HG03457 (cell line): ENCODE measurements around the gene LGALS4.
"Not testable (repeated sequence)": the region's sequence is repeated elsewhere in the genome, so short reads cannot be mapped to it uniquely, and the experiment has no call there.

Source experiments
- ATAC-seq: cut with Tn5 transposase; IDR thresholded peaks from one replicate; pipeline ENCODE4 v1.9.1; 2021; ENCODE audit warnings: moderate number of reproducible peaks; ENCODE audit not compliant: unreplicated experiment

LGALS4 gene, protein sequence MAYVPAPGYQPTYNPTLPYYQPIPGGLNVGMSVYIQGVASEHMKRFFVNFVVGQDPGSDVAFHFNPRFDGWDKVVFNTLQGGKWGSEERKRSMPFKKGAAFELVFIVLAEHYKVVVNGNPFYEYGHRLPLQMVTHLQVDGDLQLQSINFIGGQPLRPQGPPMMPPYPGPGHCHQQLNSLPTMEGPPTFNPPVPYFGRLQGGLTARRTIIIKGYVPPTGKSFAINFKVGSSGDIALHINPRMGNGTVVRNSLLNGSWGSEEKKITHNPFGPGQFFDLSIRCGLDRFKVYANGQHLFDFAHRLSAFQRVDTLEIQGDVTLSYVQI

DNA sequence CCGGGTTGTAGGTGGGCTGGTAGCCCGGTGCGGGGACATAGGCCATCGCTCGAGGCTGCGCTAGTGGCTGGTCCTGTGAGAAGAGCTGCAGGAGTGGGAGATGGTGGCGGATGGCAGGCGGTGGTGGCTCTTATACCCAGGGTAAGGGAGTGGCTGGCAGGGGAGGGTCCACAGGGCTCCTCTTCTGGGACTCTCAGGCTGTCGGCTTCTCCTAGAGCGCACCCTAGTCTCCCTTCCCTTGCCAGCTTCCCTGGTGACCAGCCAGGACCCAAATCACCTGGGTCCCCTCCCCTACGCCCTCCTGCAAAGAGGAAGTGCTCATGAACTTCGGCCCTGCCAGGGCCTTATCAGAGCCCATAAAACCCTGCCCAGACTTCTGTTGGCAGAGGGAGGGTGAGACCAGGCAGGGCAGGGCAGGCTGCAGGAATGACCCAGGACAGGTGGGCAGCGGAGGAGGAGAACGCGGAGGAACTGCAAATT, at the start of gene LGALS4:
TSS of gene LGALS4 (minus strand) at position 105 of the 480 bp plus-strand sequence. CDS start at position 46, 59 bp downstream.
- ATAC-seq, result no peak

DNA sequence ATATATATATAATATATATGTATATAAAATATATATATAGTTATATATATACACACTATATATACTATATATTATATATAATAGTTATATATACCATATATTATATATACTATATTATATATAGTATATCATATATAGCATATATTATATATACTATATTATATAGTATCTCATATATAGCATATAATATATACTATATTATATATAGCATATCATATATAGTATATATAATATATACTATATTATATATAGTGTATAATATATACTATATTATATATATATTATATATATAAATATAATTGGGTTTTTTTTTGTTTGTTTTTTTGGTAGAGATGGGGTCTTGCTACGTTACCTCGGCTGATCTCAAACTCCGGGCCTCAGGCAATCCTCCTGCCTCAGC, 48.6 kb upstream of the LGALS4 start:
- no peak for ATAC-seq

DNA sequence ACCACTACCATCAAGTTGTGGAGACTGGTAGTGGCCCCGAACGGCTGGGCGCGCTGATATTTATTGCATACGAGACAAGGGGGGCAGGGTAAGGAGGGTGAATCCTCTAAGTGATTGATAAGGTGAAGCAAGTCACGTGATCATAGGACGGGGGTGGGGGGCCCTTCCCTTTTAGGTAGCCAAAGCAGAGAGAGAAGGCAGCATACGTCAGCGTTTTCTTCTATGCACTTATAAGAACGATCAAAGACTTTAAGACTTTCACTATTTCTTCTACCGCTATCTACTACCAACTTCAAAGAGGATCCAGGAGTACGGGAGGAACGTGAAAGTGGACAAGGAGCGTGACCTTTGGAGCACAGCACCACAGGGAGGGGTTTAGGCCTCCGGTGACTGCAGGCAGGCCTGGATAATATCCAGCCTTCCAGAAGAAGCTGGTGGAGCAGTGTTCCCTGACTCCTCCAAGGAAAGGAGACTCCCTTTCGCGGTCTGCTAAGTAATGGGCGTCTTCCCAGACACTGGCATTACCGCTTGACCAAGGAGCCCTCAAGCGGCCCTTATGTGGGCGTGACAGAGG, 47.0 kb upstream of the LGALS4 start:
- not testable (repeated sequence) for ATAC-seq

DNA sequence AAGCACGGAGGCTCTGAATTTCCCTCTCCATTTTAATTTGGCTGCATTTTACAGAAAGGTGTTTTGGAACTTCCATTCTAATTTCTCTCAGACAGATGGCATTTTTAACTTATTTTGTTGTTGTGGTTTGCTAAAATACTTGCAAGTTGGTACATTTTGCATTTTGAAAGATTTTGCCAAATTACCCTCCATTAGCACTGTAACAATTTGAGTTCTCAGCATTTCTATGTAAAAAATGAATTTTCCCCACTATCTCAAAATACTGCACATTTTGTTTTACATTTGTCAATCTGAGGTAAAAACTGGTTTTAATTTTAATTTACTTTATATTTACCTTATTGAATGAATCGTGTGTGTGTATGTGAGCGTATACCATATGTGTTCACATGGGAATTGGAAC, 44.1 kb upstream of the LGALS4 start:
- ATAC-seq, result no peak

DNA sequence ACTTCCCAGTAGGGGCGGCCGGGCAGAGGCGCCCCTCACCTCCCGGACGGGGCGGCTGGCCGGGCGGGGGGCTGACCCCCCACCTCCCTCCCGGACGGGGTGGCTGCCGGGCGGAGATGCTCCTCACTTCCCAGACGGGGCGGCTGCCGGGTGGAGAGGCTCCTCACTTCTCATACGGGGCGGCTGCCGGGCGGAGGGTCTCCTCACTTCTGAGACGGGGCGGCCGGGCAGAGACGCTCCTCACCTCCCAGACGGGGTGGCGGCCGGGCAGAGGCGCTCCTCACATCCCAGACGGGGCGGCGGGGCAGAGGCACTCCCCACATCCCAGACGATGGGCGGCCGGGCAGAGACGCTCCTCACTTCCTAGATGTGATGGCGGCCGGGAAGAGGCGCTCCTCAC, 43.0 kb upstream of the LGALS4 start:
- ATAC-seq, result not testable (repeated sequence)

DNA sequence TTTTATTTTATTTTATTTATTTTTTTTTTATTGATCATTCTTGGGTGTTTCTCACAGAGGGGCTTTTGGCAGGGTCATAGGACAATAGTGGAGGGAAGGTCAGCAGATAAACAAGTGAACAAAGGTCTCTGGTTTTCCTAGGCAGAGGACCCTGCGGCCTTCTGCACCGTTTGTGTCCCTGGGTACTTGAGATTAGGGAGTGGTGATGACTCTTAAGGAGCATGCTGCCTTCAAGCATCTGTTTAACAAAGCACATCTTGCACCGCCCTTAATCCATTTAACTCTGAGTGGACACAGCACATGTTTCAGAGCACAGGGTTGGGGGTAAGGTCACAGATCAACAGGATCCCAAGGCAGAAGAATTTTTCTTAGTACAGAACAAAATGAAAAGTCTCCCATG, 42.2 kb upstream of the LGALS4 start:
- not testable (repeated sequence) for ATAC-seq

DNA sequence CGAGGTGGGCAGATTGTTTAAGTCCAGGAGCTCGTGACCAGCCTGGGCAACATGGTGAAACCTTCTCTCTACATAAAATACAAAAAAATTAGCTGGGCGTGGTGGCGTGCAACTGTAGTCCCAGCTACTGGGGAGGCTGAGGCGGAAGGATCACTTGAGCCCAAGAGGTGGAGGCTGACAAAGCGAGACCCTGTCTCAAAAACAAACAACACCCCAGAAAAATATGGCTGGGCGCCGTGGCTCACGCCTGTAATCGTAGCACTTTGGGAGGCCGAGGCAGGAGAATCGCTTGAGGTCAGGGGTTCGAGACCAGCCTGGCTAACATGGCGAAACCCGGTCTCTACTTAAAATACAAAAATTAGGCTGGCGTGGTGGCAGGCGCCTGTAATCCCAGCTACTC, 40.5 kb upstream of the LGALS4 start:
- no peak for ATAC-seq

DNA sequence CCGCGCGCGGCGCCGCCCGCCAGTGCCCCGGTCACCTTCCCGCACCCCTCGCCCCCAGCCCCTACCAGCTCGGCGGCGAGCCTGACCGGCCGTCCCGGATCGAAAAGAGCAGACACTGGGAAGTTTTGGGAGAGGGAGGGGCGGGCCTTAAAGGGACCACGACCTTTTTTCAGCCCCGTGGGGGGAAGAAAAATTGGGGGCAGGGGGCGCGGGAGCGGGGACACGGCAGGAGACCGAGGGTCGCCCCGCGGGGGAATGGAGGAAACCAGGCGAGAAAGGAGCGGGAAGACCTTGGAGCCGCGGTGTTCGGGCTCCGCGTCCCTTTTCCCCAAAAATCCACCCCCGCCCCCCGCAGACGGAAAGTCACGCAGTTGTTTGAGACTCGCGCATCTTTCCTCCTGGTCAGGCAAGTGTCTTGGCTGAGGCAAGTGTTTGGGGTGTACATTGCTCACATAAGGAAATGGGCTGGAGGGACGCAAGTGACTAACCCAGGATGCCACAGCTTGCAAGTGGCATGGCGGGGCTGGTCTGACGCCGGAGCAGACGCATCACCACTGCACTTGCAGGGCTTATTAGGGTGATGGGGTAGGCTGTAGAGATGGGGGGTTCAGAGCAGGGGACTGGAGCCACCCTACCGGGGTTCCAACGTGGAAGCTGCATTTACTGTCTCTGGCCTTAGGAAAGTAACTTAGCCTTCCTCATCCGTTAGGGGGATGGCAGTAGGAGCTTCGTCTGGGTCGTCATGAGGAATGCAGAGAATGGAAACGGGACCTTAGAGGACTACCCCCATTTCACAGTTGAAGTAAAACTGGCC, 39.7 kb upstream of the LGALS4 start:
- no peak for ATAC-seq

DNA sequence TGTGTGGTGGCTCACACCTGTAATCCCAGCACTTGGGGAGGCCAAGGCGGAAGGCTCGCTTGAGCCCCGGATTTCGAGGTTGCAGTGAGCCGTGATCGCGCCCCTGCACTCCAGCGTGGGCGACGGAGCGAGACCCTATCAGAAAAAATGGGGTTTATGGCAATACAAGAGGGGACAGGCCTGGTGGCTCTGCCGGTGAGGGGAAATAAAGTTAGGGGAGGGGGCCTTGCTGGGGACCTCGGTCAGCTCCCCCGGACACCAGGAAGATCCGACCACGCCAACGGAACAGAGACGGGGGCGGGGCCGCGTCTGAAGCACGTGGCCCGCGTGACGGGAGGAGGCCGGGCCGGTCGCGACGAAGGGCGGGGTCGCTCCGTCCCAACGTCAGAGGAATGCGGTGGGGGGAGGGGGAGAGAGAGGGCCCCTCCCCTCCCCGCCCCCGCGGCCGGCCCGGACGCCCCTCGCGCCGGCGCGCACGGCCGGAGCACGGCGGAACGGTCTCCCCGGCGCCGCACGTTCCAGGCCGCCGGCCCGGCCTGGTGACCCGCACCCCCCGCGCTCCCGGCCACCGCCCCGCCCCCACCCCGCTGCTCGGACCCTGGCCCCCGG, 39.0 kb upstream of the LGALS4 start:
- peak; percentile 25 for ATAC-seq

DNA sequence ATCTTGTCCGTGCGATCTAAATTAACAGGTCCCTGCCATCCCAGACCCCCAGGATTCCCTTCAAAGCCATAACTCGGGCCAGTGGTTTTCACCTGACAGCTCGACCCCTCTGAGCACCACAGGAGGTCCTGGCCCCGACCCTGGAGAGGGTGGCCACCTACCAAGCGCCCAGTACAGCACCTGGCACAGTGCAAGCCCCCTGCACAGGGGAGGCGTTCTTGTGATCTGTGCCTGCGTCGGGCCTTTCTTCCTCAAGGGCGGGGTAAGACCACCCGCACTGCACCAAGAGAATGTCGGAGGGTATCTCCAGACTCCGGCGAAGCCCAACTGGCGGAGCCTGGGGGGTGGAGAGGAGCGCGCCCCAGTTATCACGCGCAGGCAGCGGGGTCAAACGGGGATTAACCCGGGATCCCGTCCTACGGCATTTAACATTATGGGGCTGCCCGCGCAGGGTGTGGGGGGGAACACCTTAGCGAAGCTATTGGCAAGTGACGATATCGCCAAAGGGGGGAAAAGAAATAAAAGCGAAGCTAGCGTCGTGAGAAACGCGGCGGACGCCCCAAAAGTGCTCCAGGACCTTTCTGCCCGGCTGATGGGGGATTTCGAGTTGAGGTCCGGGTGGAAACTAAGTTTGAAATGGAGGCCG, 38.4 kb upstream of the LGALS4 start:
- no peak for ATAC-seq

DNA sequence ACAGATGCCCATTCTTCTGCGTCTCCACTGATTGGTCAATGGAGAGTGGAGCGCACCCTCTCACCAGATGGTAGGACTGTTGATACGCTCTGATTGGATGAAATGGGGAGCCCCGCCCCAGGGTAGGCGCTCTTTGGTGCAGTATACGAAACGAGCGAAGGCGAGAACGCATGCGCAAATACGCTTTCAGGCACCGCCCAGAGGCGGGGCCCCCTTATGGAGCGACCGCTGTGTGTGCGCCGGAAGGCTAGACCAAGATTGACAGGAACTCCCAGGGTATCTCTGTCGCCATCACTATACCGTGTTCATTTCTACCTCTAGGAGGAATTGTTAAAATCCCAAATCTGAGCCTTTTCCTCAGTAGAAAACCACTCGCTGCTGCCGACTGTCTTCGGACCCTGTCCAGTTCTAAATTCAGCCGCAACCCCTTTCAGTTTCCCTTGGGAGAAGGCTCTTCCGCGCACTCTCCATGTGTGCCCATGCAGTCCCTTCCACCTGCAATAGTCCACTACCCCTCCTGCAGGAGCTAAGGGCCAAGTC, 37.8 kb upstream of the LGALS4 start:
- ATAC-seq, result peak; percentile 48

DNA sequence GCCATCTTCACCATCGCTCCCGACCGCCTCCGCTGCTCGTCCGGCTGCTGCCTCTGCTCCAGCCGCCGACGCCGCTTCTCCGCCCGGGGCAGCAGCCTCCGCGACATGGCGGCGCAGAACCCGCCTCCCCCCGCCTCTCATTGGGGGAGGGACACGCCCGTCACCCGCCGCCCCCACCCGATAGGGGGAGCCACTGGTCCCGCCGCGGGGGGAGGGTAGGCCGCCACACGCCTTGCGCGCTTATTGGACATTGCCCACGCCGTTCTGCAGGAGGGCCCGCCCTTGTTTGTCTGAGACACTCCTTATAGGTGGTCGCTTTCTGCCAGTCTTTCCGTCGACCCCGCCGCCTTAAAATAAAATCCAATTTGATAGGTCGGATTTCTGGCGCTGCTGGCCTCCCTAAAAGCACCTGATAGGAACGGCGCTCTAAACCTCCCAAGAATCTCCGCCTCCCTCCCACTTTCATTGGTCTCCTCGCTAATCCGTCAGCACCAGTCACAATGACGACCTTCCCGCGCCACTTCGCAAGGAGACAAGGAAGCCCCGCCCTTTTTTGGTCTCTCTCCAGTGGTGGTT, 37.2 kb upstream of the LGALS4 start, which contains the start of gene HNRNPL:
TSS of gene HNRNPL (minus strand) at position 127 of the 576 bp plus-strand sequence. CDS start at position 107, 20 bp downstream.
- ATAC-seq, result peak; percentile 49

DNA sequence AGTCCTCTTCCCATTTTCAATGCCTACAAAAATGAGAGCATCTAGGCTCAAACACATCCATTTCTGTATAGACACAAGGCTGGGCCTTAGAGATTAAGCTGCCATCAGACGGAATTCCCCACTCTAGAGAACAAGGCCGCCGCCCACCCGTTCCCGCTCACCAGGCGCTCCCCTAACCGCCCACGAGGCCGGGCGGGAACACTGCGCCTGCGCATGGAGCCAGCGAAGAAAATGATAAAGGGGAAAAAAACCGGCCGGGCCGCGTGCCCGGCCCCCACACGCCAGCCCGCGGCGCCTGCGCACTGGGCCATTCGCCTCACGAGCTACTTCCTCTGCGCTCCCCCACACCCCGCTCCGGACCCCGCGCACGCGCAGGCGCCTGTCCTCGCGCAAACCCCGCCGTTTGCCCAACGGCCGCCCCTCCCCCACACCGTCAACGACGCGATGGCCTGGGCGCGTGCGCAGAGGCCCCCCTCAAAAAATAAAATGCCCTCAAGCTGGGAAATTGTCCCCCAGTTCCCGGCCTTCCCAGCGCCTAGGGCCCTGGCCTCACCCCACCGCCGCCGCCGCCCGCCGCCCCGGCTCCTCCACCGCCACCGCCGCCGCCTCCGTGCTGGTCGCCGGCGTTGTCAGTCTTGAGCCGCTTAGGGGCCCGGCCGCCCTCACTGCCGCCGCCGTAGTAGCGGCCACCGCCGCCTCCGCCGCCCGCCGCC, 36.6 kb upstream of the LGALS4 start:
- ATAC-seq, result peak; percentile 22

DNA sequence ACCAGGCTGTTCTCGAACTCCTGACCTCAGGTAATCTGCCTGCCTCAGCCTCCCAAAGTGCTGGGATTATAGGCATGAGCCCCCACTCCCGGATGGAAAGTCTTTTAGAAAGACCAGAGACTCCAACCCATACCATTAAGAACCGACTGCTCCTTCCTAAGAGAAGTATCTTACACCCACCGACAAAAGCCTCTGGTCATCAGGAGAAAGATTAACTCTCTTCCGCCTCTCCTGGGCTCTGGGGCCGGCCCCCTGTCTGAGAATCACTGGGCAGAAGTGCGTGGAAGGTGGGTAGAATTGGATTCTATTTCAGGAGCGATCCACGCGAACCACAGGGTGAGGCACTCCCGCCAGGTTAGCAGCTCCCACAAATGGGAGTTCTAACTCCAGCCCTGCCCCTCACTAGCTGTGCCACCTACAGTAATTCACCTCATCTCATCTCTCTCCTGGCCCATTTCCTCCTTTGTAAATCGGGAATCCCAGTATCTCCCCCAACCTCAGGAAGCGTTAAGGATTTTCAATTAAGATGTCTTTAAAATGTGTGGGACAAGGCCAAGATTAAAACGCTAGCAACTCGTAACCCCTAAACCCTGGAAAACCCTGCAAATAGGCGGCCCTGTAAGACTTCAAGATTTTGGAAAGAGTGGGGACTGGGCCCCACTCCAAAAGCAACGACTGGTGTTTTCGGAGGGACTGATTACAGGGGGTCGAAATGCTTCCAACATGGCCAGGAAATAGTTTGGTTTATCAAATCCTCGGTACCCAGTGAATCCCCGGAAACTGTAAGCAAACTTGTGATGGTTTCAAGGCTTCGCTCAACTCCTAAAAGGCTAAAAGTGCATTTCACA, 35.8 kb upstream of the LGALS4 start:
- no peak for ATAC-seq

DNA sequence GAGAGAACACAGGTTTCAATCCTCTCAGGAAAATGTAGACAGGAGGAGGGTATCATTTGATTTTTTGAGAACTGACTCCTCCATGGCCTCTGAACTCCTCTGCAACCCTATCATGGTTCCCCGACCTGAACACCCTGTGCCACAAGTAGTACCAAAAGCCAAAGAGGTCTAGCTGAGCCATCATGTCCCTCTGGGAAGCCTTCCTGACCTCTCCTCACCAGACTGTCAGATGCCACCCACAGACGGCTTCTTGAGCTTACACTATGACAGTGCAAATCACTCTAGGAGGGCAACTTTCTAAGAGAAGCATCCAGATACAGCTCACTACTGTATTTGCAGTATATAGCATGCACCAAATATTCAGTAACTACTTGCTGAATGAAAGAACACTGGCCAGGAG, 33.4 kb upstream of the LGALS4 start:
- ATAC-seq, result no peak

DNA sequence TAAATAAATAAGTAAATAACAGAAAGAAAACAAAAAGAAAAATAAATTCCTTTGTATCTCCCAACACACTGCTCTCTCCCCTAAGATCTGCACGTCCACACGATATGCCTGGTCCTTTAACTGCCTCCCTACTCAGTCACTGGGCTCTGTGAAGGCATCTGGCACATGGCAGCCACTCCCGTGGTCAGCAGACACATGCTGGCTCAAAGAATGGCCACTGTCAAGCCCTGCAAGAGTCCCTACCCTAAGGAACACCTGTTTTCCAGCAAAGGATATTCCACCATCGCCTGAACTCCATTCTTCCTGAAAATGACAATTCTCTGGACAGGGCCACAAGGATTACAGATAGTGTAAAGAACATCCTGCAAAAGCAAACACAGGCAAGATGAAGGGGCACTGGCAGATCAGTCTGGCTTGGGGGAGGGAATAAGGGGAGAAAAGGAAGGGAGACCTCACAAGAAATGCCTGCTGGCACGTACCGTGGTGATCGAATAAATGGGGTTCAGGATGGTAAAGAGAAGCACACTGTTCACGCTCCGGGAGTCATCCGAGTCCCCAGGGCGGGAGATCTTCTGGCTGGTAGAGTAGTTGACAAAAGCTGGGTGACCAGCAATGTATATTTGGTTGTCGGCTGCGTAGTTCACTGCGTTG, 32.8 kb upstream of the LGALS4 start:
- ATAC-seq, result no peak

DNA sequence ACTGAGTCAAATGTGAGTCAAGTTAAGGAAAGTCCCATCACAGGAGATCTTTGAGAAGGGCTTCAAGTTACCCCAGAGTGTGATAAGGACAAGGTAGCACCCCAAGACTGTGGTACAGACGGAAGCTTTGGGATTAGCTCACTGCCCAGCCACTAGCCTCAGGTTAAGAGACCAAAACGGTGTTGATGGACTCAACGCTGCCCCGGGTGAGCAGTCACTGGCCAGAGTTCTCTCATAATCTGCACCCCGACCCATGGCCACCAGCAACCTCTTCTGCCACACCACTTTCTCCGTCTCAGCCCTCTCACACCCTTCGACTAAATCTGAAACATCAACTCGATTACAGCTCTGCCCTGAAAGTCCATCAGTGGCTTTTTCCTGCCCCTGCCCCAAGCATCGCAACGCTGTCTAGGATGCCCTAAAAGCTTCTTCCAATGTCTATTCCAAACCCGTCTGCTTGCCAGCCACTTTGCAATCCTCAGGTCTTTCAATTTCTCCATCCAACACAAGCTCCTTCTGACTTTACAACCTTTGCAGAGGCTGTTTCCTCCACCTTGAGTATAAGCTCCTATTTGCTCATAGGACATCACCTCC, 31.4 kb upstream of the LGALS4 start:
- no peak for ATAC-seq
